Heart left ventricle (tissue), 13 donors: Measurements from ENCODE around the gene HJV.

Source experiments
- POLR2A ChIP-seq, 2 donors: fragments of 450-650 bp; IDR thresholded peaks; one replicate each; pipeline ENCODE4 v1.6.1; 2017; ENCODE audit warnings: antibody characterized with exemption in 2 of 2, mild to moderate bottlenecking in 2 of 2, moderate library complexity in 2 of 2
- TF ChIP-seq, protein P1 (sequence below), 12 donors: fragments of 200-600 bp; sonication (generic) in 4 of 12; IDR thresholded peaks; one replicate each; pipeline versions ENCODE4 v1.5.0 to v1.8.0; 2018 to 2022; ENCODE audit warnings: antibody characterized with exemption in 12 of 12, mild to moderate bottlenecking in 5 of 12
- donor health status: ischemic (EF 13 %, LVEDD 7.1; RV severe dilation, severe dysfunction).
- donor health status: DM: no; HTN: yes; CAD: no.
- donor health status: DM: no; HTN: no; CAD: no.
- donor health status: ischemic (EF 25% LVEDD 6.9; RV normal size, moderate dysfunction).
- donor health status: ischemic (EF 25% LVEDD 5.7; RV mildly dilated, moderate dysfunction).
- donor health status: ischemic (EF 35%, LVEDD 5.7; RV mildly dilated, moderate dysfunction).
- donor health status: nonischemic (EF 11% LVEDD 7.7; RV severe dilation, severe dysfunction).
- donor health status: DM: yes; HTN: yes; CAD: no.
- donor health status: PGD.
- donor health status: ischemic (EF 29% LVEDD 5.4; RV normal size, mild dysfunction).
- donor health status: nonischemic (EF 23%, LVEDD 6.1; RV moderate dilation, normal function).

DNA sequence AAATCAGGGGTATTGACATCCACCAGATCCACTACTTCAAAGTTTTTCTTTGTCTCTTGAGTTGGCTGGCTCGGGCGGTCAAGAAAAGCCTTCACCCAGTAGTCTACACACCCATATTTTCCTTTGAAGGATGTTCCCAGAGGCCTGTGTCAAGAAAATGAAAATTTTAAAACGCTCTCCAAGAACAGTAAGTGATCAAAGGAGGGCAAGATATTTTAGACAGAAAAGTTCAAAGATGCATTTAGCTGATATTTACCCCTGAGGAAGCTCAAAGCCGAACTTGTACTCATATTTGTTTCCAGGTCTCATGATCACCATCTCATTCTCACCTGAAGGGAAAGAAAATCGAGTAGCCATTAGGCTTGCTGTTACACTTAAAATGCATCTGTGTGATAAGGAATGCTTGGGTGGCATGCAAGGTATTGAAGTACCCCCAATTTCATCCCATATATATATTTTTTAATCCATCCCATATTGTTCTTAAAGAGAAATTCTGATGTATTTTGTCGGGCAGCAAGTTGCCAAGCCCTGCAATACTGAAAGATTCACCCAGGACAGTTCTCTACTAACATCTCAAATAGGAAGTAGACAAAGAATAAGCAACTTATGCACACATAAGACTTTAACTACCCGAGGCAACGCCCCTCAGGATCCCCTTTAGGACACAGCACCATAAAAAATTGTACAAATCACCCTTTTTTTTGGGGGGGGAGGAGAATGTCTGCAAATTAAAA, 26.2 kb downstream of the HJV start:
- TF ChIP-seq, protein P1, sequence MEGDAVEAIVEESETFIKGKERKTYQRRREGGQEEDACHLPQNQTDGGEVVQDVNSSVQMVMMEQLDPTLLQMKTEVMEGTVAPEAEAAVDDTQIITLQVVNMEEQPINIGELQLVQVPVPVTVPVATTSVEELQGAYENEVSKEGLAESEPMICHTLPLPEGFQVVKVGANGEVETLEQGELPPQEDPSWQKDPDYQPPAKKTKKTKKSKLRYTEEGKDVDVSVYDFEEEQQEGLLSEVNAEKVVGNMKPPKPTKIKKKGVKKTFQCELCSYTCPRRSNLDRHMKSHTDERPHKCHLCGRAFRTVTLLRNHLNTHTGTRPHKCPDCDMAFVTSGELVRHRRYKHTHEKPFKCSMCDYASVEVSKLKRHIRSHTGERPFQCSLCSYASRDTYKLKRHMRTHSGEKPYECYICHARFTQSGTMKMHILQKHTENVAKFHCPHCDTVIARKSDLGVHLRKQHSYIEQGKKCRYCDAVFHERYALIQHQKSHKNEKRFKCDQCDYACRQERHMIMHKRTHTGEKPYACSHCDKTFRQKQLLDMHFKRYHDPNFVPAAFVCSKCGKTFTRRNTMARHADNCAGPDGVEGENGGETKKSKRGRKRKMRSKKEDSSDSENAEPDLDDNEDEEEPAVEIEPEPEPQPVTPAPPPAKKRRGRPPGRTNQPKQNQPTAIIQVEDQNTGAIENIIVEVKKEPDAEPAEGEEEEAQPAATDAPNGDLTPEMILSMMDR (IDR thresholded peaks at IDR 0.05): no peak
- no peak for TF ChIP-seq POLR2A (IDR thresholded peaks at IDR 0.05)
